Measurements from ENCODE around the gene ERH. TPM values are rescaled to one million over a fixed set of nuclear protein-coding genes. Genes with fewer than 3 reads are reported as not detected.
A peak's percentile ranks its signal among the peaks of the same experiment; 100 is the strongest.

ERH gene
- total and polyA plus RNA-seq, 8 donors, result 134 to 309 (median 279) TPM

GRCh38 chr14:69356903-69357543 is 41.1 kb downstream of the ERH start:
- TF ChIP-seq CTCF (IDR thresholded peaks at IDR 0.05), result no peak
- Histone ChIP-seq H3K27ac (no peak overlapping the region), H3K27me3 (no peaks in the 10 kb centered on the region), H3K36me3 (no peaks in the 10 kb centered on the region), H3K4me3 (no peak overlapping the region), H3K9me3 (no peaks in the 10 kb centered on the region), H3K4me1 (no peaks in the 10 kb centered on the region)
- intact Hi-C loops (cut with DNase I), result no loop called here
- ATAC-seq, result no peak
- no peak for DNase-seq

GRCh38 chr14:69355607-69356281 is 42.4 kb downstream of the ERH start:
- TF ChIP-seq CTCF (IDR thresholded peaks at IDR 0.05), result no peak
- Histone ChIP-seq H3K9me3 (no peaks in the 10 kb centered on the region), H3K4me3 (no peak overlapping the region), H3K27ac (no peak overlapping the region), H3K27me3 (no peaks in the 10 kb centered on the region), H3K36me3 (no peaks in the 10 kb centered on the region), H3K4me1 (no peaks in the 10 kb centered on the region)
- intact Hi-C loops (cut with DNase I), result no loop called here
- DNase-seq (no peak), ATAC-seq (peak; percentile 24)

DNA sequence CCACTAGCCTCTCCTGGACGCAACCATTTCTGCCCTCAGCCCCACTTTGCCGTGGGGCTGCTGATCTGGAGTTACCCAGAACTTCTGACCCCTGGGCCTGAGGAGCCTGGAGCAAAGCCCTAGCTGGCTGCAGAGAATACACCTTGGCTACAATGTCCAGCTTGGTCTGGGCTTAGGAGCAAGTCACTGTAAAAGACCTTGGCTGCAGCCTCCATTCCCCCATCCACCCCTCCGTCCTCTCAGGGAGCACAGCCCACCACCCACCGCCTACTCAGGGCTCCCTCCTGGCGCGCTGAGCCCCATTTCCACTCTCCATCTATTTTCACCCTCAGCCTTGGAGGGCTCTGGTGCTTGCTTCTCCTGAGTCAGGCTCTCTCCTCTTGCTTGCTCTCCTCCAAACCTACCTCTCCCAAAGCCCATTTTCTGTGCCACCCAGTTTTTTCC is 42.9 kb downstream of the ERH start:
- H3K4me1 ChIP-seq, result no peaks in the 10 kb centered on the region
- no peaks in the 10 kb centered on the region for H3K36me3 ChIP-seq
- no peak overlapping the region for H3K27ac ChIP-seq
- intact Hi-C loops (cut with DNase I), result no loop called here
- no peak for DNase-seq
- no peak for TF ChIP-seq CTCF (IDR thresholded peaks at IDR 0.05)
- no peak overlapping the region for H3K4me3 ChIP-seq
- H3K9me3 ChIP-seq, result no peaks in the 10 kb centered on the region
- no peak for ATAC-seq
- no peaks in the 10 kb centered on the region for H3K27me3 ChIP-seq

- intact Hi-C loops (cut with DNase I), result no loop called here
Observed at GRCh38 chr14:69354383-69355153, 43.5 kb downstream of the ERH start.

More at GRCh38 chr14:69354383-69355153, 43.5 kb downstream of the ERH start:
- peak; percentile 66 for ATAC-seq
- Histone ChIP-seq H3K27ac (no peak overlapping the region), H3K4me1 (no peaks in the 10 kb centered on the region), H3K27me3 (no peaks in the 10 kb centered on the region), H3K4me3 (no peak overlapping the region), H3K9me3 (no peaks in the 10 kb centered on the region), H3K36me3 (no peaks in the 10 kb centered on the region)
- DNase-seq, result no peak
- no peak for TF ChIP-seq CTCF (IDR thresholded peaks at IDR 0.05)

Measured in left lung (tissue), 10 donors.